HK-2 (cell line): ENCODE data around the gene AZU1.

Source experiments
- DNase-seq: peaks from one replicate; pipeline ENCODE4 v3.0.0-alpha.2; 2018; ENCODE audit not compliant: unreplicated experiment

AZU1 gene

DNA sequence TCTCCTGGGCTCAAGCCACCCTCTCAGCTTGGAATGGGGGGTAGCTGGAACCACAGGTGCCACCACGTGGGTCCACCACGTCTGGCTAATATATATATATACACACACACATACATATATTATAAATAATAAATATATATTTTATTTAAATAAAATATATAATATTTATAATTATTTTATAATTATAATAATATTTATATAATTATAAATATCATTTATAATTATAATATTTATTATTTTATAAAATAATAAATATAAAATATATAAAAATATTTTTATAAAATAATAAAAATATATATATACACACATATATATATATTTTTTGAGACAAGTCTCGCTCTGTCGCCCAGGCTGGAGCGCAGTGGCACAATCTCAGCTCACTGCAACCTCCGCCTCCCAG, 26.9 kb downstream of the AZU1 start:
- DNase-seq, result no peak

DNA sequence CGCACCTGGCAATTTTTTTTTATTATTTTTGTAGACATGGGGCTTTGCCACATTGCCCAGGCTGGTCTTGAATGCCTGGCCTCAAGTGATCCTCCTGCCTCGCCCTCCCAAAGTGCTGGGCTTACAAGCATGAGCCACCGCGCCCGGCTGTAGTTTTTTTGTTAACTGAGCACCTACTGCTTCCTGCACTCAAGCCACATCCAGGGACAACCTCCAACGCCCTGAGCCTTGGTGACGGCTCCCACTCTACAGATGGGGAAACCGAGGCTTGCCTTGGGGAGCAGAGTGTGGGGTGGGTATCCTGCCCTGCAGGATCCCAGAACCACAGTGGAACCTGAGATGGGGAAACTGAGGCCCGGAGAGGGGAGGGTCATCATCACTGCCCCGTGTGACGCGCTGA, 27.5 kb downstream of the AZU1 start:
- DNase-seq, result no peak

DNA sequence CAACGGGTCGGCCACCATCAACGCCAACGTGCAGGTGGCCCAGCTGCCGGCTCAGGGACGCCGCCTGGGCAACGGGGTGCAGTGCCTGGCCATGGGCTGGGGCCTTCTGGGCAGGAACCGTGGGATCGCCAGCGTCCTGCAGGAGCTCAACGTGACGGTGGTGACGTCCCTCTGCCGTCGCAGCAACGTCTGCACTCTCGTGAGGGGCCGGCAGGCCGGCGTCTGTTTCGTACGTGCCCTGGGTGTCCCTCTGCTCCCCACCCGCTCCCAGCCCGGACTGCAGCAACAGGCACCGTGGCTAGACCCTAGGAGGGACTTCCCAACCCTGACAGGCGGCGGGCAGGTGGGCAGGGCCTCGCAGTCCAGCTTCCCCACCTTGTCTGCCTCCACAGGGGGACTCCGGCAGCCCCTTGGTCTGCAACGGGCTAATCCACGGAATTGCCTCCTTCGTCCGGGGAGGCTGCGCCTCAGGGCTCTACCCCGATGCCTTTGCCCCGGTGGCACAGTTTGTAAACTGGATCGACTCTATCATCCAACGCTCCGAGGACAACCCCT, 28.0 kb downstream of the AZU1 start:
- DNase-seq, result no peak

DNA sequence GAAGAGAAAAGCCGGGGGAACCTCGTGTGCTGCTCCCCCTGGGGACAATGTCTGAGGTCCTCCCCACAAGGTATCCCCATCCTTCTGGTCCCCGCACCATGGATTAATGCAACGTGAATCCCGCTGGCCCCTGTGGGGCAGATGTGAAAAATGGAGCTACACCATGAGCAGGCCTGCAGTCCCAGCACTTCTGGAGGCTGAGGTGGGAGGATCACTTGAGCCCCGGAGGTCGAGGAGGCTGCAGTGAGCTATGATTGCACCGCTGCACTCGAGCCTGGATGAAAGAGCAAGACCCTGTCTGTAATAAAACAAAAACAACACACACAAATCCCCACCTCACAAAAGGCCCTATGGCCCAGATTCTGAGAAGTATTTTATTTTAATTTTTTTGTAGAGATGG, 30.6 kb downstream of the AZU1 start:
- no peak for DNase-seq

DNA sequence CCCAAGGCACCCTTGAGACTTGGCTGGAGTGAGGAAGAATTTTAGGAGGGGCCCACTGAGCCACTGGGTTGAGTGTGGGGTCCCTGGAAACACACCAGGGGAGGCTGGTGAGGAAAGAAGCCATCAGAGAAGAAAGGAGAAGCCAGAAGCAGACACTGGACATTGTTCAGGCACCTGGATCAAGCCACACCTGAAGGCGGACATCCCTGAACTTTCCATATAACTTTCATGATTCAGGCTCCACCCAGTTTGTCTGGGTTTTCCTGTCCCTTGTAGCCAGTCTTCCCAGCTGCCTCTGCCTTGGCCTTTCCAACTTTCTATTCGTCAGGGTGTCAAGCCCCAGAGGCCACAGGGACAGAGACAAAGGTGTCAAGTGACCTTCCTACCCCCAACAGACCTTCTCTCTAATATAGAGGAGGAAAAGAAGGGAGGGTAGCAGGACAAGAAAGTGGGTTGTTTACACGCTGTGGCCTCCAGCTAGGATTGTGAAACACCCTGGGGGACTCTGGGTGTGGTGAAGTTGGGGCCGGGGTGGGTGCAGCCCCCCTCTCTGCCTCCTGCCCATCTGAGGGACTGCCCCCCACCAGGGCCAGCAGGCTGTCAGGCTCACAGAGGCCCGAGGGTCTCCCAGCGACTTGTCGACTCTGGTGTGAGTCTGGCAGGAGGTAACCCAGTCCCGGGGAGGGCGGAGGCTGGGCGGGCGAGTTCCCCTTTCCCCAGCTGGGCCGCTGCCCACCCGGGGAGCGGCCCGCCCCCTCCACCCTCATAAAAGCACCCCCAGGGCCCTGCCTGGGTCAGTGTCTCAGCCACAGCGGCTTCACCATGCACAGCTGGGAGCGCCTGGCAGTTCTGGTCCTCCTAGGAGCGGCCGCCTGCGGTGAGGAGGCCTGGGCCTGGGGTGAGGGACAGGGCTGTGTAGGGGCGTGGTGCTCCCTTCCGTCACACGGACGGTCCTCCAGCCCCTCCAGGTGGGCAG, 31.5 kb downstream of the AZU1 start, which contains the start of gene CFD:
Gene CFD (plus strand): TSS at position 797 of the 976 bp plus-strand sequence. CDS start 26 bp downstream, at position 823.
- no peak for DNase-seq

DNA sequence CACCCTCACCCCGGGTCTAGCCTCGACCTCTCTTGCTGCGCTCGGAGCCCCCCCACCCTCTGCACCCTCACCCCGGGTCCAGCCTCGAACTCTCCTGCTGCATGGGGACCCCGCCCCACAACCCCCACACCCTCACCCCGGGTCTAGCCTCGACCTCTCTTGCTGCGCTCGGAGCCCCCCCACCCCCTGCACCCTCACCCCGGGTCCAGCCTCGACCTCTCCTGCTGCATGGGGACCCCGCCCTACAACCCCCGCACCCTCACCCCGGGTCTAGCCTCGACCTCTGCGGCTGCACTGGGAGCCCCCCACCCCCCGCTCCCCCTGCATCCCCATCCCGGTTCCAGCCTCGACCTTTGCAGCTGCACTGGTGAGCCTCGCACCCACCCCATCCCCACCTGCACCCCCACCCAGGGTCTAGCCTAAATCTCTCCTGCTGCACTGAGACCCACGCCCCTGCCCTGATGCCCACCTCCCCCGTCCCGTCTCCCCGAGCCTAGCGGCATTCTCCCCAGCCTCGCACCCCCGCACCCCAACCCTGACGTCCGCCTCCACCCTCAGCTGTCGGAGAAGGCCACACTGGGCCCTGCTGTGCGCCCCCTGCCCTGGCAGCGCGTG, 33.6 kb downstream of the AZU1 start:
- no peak for DNase-seq

DNA sequence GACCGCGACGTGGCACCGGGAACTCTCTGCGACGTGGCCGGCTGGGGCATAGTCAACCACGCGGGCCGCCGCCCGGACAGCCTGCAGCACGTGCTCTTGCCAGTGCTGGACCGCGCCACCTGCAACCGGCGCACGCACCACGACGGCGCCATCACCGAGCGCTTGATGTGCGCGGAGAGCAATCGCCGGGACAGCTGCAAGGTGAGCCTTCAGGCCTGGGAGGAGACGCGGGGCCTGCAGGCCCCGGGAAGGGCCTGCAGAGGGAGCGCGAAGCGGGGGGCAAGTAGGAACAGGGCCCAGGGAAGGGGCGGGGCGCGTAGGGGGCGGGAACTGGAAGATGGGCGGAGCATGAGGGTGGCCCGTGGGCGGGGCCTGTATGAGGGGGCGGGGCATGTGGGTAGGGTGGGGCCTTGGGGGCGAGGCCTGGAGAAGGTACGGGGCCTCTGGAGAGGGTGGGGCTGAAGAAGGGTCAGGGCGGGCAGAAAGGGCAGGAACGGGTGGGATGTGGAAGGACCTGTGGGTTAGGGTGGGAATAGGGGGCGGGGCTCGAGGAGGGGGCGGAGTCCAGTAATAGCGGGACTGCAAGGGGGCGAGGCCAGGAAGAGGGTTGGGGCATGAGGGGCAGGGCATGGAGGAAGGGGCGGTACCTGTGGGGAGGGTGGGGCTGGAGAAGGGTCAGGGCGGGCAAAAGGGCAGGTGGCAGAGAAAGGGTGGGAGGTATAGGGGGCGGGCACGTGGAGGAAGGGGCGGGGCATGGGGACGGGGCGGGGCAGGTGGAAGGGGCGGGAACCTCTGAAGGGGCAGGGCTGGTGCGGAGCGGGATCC, 34.3 kb downstream of the AZU1 start:
- DNase-seq, result no peak

DNA sequence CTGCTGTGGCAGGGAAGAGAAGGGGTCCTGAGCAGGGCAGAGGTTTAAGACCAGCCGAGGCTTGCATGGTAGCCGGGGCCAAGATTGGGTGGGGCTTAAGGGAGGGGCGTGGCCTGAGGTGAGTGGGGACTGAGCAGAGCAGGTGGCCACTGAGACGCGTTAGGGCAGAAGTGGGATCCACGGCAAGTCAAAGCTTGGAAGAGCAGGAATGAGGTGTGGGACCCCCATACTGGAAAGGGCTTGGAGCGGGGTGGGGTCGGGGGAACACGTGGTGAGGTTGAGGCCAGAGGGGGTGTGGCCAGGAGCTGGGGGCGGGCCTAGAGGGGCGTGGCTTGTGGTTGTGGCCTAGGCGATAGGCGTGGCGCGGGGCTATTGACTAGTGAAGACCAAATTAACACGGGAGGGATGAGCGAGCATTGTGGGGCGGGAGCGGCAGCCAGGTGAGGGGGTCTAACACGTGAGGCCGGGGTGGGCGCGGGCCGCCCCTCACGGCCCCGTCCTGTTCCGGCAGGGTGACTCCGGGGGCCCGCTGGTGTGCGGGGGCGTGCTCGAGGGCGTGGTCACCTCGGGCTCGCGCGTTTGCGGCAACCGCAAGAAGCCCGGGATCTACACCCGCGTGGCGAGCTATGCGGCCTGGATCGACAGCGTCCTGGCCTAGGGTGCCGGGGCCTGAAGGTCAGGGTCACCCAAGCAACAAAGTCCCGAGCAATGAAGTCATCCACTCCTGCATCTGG, 35.1 kb downstream of the AZU1 start:
- DNase-seq, result no peak

DNA sequence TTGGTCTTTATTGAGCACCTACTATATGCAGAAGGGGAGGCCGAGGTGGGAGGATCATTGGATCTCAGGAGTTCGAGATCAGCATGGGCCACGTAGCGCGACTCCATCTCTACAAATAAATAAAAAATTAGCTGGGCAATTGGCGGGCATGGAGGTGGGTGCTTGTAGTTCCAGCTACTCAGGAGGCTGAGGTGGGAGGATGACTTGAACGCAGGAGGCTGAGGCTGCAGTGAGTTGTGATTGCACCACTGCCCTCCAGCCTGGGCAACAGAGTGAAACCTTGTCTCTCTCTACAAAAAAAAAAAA, 35.6 kb downstream of the AZU1 start:
- DNase-seq, result no peak

DNA sequence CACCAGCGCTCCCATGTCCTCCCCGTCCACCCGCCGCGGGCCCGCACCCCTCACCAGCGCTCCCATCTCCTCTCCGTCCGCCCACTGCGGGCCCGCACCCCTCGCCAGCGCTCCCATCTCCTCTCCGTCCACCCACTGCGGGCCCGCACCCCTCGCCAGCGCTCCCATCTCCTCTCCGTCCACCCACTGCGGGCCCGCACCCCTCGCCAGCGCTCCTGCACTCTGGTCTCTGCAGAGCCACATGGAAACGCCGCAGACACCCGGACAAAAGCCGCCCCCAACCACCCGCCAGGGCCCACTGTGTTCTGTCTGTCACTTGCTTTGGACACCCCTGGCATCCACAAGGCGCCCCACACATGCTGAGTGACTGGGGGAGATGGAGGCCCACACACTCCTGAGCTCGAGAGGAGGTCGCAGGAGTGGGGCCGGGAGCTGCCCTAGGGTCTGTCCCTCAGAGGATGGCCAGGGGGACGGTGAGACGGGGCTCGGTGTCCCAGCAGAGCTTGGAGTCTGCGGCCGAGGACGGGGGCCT, 39.2 kb downstream of the AZU1 start:
- DNase-seq, result no peak

DNA sequence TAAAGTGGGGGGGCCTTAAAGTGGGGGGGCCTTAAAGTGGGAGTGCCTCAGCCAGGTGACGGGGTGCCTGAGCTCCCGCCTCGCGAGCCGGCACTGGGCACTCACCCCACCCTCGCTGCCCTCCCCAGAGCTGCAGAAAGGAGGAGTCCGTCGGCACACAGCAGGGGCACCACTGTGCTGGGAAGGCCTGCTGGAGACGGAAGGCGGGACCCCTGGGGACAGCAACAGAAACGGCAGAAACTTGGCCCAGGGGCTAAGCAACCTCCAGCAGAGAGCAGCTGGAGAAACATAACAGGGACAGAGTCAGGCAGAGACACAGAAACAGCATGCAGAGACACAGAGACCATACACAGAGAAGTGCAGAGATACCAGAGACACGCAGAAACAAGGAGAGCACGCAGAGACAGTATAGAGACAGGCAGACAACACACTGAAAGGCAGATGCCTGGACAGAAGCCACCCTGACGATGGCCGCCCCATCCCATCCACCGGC, 39.7 kb downstream of the AZU1 start:
- no peak for DNase-seq

DNA sequence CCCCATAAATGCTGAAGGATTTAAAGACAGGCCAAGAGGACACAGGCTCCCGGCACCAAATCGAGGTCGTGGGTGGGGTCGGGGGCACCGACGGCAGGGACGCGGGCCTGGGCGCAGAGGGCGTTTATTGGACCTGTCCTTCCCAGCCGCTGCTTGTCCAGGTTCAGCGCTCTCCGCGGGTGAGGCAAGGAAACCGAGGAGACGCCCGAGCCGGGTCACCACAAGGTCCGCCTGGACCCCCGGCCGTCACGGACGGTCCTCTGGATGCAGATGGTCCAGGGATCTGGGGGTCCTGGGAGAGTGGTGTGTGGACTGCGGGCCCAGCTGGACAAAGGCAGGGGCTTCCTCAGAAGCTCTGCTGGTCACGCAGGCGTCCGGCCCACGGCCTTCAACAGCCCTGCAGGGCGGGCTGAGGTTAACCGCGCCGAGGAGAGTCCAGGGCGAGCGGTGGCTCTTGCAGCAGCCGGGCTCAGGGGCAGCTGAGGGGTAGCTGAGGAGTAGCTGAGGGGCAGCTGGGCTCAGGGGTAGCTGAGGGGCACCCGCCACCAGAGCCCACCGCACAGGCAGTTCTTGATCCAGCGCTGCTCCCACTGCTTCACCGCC, 40.3 kb downstream of the AZU1 start:
- no peak for DNase-seq

DNA sequence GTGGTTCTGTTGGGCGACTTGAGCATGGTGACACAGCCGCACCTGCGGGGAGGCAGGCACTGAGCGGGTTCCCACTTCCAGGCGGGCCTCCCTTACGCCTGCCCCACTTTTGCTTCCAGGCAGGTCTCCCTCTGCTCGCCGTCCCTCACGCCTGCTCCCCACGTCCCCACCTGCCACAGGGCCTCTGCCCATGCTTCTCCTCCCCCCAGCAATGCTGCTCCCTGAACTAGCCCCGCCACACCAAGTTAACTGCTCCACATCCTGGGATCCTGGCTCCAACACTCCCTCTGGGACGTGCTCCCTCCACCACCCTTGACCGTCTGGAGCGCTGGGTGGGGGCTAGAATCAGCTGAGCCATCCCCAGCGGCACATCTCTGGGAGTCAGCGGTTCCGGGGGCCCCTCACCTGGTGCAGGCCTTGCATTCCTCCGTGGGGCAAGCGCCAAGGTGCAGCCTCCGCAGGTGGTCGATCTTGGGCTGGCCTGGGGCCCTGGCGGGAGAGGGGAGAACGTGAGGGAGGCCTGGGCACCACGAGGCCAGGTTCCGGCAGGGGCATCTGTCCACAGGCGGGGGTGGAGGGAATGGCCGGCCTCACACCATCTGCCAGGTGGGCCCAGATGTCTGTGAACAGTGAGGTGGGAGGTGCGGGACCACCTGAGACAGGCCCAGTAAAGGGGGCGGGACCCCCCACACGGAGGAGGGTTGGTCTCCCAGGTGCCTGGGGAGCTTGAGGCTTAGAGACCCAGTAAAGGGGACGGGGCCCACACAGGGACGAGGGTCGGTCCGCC, 41.0 kb downstream of the AZU1 start:
- DNase-seq, result no peak

DNA sequence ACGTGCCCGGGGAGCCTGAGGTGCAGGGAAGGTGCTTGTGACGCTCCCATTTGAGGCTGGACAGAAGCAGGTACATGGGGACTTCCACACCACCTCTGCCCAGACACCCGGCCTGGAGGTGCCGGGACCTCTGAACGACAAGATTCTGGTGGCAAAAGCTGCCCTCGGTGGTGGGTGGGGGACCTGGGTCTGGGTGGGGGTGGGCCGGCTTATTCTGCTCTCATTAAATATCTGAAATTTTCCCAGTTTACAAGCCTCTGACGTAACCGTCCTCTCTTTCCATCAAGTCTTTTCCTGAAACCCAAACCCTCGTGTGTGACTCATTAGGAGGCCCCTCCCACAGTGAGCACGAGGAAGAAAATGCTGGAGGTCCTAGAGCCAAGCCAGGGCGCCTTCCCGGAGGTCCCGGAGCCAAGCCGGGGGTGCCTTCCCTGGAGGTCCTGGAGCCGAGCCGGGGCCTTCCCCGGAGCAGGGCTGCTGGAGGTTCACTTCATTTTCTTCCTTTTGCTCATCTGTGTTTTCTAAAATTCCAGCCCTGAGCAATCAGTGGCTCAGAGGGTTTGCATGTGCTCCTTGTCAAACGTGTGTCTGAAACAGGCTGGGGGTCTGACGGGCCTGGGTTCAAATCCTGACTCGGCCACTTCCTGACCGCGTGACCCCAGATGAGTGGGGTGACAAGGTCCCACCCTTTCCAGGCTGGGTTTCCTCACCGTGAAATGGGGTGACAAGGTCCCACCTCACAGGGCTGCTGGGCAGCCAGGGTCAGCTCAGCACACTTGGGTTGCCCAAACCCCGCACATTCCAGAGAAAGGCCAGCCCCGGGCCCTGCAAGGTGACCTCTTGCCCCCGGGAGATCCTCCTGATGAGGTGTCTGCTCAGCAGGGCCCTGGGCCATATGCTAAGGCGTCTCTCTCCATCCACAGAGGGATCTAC, 41.9 kb downstream of the AZU1 start:
- DNase-seq, result peak; percentile 71

DNA sequence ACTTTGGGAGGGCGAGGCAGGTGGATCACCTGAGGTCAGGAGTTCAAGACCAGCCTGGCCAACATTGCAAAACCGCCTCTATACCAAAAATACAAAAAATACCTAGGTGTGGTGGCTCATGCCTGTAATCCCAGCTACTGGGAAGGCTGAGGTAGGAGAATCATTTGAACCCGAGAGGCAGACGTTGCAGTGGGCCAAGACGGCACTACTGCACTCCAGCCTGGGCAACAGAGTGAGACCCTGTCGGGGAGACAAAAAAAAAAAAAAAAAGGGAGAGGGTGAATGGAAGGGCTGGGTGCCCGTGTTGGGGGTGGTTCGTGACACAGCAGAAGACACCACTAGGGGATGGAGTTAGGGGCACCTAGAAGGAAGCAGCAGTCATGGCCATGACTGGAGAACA, 42.7 kb downstream of the AZU1 start:
- DNase-seq, result no peak

DNA sequence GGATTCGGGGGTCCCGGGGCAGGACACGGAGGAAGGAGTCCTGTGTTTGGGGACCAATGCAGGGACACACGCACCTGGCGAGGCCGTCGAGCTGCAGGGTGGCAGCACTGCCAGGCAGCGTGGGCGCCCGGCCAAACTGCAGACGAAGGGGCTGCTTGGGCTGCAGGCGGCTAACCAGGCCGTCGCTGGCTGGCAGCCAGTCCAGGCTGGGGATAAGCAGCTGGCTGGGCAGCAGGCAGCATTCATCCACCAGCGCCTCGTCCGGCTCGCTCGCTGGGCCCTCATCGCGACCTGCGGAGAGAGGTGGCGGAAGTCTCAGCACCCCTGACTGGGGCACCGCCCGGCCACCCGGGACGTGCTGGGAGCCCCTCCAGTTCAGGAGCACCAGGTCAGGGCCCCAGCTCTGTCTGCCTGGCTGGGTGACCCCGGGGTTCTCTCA, 43.3 kb downstream of the AZU1 start:
- DNase-seq, result no peak

DNA sequence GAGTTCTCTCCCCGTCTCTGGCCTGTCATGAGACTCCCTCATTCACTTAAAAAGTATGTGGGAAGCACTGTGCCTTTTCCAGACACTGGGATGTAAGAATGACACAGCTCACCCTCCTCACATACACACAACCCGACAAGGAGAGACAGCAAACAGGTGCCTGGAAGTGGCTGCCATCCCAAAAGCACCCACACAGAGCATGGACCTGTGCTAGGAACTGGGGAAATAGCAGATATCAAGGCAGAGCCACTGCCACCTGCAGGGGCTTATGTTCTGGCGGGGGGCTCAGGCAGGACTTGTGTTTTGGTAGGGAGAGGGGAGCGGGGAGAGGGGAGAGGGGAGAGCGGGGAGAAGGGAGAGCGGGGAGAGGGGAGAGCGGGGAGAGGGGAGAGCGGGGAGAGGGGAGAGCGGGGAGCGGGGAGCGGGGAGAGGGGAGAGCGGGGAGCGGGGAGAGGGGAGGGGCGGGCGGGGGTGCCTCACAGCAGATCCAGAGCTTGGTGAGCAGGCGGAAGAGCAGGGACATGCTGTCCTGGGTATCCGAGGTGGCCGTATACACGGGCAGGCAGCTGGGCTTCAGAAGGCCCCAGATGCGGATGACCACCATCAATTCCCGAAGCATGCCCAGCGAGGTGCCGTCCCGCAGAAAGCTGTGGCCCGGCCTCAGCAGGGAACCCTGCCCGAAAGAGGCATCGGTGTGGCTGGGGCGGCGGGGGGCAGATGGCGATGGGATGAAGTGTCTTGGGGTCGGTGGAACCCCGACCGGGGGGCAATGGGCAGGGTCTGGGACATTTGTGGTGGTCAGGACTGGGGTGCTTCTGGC, 44.0 kb downstream of the AZU1 start:
- no peak for DNase-seq
